Right hindlimb (tissue), 1 donor: ENCODE measurements around the gene CHRNG.

Experiments
- DNase-seq: peaks from one replicate; pipeline ENCODE4 v3.0.0-alpha.2; 2018

CHRNG gene

GRCh38 chr2:232528746-232529460 is 10.6 kb upstream of the CHRNG start:
- DNase-seq, result no peak

- DNase-seq, result no peak
These were observed 9.5 kb upstream of the CHRNG start for GRCh38 chr2:232529806-232530547.

DNA sequence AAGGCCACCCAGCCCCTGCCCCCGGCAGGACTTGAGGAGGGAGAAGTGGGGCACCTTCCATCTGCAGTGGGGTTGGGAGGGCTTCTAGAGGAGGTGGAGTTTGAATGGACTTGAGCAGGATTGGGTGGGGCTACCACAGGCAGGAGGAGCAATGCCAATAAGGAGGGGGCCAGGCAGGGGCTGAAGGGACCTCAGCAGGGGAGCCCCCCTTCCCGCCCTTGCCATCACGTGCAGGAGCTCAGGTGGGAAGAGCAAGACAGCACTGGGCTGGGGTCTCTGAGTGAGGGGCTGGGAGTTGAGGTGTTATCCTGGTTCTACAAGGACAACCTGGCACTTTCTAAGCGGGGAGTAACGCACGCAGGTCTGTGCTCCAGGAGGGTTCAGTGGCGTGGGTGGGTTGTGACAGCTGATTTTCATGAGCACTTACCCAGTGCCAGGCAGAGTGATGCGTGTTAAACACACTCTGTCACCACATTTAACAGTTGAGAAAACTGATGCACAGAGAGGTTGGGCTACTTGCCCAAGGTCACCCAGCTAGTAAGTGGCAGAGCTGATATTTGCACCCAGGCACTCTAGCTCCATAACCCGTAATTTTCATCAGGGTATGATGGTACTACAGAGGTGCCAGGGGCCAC is 8.7 kb upstream of the CHRNG start:
- no peak for DNase-seq

GRCh38 chr2:232532419-232532818 is 7.1 kb upstream of the CHRNG start:
- peak; percentile 35 for DNase-seq

DNA sequence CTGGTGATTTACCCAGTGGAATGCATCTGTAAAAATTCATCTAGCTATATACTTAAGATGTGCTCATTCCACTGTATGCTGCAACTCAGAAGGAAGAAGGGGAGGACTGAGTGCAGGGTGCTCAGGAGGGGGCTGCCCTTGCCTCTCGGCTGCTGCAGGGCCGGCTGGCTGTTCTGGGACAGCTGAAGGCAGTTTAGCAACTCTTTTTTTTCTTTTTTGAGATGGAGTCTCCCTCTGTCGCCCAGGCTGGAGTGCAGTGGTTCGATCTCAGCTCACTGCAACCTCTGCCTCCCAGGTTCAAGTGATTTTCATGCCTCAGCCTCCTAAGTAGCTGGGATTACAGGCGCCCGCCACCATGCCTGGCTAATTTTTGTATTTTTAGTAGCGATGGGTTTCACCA is 6.7 kb upstream of the CHRNG start:
- DNase-seq, result peak; percentile 7

DNA sequence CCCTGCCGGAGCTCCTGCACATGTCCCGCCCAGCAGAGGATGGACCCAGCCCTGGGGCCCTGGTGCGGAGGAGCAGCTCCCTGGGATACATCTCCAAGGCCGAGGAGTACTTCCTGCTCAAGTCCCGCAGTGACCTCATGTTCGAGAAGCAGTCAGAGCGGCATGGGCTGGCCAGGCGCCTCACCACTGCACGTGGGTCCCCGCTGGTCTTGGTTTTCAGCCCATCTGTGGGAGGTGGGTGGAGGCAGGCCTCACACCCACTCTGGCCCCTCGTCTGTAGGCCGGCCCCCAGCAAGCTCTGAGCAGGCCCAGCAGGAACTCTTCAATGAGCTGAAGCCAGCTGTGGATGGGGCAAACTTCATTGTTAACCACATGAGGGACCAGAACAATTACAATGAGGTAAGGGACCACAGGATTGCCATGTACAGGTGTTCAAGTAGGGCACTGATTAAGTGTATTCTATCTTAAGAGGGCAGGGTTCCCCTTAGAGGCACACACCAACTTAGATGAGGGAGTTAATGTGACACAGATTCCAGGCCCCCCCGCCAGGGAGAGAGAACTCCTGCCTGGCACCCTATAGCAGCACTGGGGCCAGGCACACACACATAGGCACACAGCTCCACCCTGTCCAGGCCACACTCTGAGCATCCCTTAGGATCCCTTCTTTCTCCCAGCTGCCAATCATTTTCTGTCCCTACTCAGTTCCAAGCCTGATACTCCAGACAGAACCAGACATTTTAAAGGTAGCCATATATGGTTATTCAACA is 5.4 kb upstream of the CHRNG start:
- DNase-seq, result peak; percentile 33

DNA sequence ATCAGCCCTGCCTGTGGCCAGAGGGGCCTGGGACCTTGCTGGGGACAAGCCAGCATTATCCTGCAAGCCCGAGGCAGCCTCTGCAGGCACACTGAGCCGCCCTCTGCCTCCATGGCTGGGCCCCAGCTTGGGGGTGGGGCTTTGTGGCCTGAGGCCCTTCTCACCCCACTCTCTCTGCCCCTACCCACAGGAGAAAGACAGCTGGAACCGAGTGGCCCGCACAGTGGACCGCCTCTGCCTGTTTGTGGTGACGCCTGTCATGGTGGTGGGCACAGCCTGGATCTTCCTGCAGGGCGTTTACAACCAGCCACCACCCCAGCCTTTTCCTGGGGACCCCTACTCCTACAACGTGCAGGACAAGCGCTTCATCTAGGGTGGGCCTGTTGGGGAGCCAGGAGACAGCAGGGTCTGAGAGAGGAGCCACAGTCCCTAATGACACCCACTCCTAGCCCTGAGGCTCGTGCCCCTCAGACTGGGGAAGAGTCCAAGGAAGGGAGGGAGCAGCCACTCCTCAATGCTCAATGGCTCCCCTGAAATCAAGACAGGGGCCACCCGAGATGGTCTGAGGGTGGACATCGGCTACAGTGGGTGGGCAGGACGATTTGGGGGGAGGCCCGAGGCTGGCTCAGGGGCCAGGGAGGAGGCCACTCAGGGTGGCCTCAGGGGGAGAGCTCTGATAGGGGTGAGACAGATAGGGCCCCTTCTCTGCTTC is 4.4 kb upstream of the CHRNG start:
- DNase-seq, result peak; percentile 28

DNA sequence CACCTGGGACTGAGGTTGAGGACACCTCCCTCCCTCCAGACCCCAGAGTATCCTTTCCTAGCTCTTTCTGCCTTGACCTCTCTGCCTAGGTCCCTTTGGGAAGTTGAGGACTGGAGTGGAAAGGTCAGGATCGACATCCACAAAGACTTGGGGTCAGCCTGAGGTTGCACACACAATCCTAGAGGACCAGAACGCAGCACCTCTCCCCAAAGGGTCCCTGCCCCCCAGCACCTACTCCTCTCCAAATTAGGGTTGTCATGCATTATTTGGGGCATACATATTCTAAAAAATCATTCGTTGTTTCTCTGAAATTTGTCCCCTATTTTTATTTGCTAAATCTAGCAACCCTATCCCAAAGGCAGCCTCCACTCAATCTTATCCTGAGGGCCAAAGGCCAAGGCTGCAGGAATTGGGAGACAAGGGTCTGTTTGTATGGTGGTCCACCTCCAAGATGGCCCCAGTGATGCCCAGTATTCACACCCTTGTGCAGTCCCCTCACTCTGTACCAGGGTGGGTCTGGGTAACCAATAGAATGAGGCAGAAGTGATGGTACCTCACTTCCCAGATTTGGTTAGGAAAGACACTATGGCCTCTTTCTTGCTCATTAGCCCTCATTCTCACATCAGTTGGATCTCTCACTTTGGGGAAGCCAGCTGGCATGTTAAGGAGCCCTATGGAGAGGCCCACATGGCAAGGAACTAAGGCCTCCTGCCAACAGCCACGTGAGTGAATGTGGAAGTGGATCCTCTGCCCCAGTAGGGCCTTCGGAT is 3.5 kb upstream of the CHRNG start:
- DNase-seq, result peak; percentile 6

DNA sequence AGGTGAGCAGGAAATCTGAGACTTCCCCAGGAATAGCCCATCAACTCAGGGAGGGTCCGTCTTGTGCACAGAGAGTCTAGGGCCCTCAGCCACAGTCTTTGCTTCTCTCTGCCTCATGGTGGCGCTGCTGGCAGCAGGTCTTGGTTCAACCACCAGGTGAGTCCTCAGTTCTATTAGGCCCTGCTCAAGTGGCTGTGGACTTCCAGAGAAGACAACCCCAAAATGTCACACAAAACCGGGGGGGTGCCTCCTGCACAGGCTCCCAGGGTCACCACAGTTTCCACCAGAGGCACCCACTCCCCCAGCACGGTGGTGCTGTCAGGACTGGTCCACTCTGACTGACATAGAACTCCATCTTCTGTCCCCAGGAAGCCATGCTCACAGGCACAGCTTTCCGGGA is 2.4 kb upstream of the CHRNG start:
- peak; percentile 3 for DNase-seq

GRCh38 chr2:232537499-232537898 is 2.0 kb upstream of the CHRNG start:
- no peak for DNase-seq

DNA sequence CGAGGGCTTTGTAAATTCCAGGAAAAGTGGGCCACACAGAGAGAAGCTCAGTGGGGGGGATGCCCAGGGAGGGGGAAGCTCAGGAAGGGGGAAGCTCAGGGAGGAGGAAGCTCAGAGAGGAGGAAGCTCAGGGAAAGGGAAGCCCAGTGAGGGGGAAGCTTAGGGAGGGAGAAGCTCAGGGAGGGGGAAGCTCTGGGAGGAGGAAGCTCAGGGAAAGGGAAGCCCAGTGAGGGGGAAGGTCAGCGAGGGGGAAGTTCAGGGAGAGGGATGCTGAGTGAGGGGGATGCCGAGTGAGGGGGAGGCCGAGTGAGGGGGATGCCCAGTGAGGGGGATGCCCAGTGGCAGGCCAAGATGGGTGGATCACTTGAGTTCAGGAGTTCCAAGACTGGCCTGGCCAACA is 821 bp upstream of the CHRNG start:
- no peak for DNase-seq

DNA sequence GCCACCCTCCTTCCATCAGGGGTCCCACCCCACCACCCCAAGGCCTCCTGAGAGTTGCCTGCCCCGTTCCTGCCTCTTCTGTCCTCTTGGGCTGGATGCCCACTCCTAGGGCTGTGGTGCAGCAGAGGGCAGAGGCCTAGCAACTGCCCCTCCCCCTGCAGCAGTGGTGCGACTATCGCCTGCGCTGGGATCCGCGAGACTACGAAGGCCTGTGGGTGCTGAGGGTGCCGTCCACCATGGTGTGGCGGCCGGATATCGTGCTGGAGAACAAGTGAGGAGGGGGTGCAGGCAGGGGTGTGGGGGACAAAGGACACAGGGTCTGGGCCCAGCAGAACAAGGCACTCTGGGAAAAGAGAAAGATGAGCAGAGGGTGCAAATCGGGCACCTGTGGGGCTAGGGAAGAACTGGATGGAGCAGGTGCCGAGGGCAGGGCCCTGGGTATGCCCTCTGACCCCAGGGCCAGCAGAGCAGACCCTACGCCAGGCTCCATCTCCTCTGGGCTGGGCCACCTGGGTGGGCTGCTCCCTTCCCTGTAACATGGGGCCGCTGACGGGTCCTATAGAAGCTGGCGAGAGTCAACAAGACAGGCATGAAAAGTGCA is 1.0 kb downstream of the CHRNG start:
- DNase-seq, result no peak

DNA sequence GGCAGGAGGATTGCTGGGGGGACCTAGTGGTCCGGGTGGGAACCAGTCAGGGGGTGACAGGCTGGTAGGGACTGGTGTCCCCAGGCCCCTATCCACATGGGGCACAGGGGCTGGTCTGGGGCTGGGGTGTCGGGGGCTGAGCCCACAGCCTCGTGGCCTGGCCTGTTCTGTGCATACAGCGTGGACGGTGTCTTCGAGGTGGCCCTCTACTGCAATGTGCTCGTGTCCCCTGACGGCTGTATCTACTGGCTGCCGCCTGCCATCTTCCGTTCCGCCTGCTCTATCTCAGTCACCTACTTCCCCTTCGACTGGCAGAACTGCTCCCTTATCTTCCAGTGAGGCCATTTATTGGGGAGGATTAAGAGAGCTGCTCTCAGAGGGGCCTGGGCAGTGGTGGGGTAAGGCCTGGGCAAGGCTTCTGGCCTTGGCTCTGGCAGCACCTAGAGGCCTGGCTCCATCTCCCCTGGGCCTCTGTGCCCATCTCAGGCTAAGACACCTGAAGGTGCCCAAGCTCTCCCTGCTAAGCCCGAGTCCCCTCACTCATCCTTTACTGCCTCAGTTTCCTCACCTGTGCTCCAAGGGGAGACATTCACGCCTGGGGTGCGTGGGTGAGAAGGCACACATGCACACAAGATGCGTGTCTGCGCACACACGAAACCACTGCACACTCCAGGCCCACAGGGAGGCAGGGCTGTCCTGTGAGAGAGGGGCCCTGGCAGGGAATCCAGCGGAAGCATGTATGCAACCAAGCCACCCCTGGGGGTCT is 1.9 kb downstream of the CHRNG start:
- no peak for DNase-seq

DNA sequence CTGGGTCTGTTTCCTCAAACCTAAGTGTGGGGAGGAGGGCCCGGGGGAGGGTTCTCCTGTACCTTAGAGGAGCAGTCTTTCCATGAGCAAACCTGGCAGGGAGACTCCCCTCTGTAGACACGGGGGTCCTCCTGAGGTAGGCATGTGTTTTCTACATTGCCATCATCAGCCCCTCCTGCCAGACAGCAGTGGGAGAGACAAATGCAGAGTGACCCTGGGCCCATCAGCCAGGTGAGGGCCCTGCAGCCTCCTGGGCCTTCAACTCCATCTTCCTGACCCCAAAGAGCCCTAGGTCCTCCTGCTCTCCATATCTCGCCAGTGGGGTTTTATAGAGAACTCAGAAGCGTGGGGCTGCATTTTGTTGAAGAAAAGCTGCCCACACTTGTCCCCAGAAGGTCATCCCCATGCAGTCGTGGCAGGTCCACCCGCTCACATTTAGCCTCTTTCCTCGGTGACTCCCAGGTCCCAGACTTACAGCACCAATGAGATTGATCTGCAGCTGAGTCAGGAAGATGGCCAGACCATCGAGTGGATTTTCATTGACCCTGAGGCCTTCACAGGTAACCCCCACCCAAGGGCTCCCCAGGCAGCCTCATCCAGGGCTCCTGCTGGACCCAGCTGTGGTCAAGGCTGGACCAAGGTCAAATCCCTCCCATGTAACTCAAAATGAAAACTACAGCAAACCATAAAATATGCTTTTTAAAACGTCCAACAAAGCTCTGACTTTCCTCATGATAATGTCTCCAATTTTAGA is 2.6 kb downstream of the CHRNG start:
- DNase-seq, result no peak

DNA sequence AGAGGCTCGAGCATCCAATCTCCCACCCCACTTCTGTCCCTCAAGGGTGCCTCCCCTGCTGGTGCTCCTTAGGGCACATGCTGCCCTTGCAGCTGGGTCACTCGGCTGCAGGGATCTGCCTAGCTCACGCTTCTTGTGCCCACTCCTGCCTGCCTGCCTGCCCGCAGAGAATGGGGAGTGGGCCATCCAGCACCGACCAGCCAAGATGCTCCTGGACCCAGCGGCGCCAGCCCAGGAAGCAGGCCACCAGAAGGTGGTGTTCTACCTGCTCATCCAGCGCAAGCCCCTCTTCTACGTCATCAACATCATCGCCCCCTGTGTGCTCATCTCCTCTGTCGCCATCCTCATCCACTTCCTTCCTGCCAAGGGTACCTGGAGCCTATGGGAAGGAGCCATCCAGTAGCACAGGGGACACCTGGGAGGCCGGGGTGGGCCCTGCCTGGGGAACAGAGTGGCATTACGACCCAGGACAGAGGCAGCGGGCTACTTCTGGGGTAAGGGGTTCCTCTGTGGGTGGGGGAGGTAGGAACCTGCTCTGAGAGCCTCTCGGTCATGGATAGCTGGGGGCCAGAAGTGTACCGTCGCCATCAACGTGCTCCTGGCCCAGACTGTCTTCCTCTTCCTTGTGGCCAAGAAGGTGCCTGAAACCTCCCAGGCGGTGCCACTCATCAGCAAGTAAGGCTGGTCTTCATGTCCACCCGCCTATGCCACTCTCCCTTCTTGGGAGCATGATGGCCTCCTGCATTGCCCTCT is 3.4 kb downstream of the CHRNG start:
- no peak for DNase-seq

- DNase-seq, result no peak
These were observed 4.0 kb downstream of the CHRNG start for GRCh38 chr2:232543491-232543890.

- DNase-seq, result no peak
These were observed 4.6 kb downstream of the CHRNG start for GRCh38 chr2:232543928-232544631.

- no peak for DNase-seq
These were observed 5.2 kb downstream of the CHRNG start for GRCh38 chr2:232544674-232545073.
